Mammary epithelial cell (primary cell): Measurements from ENCODE around the gene ABTB2.

Experiments used
- EZH2 ChIP-seq: IDR thresholded peaks from 2 replicates; pipeline ENCODE4 v1.6.1; 2012; ENCODE audit warnings: low read length, inconsistent platforms, borderline replicate concordance
- TF ChIP-seq, protein P1 (sequence below), 2 donors: IDR thresholded peaks in 1 of 2; conservative IDR thresholded peaks in 1 of 2; 2 replicates each; pipeline ENCODE4 v1.5.1; 2011 to 2012; ENCODE audit warnings: inconsistent platforms in 2 of 2, low read length in 2 of 2, mild to moderate bottlenecking in 2 of 2, control low read depth in 1 of 2, low read depth in 1 of 2; ENCODE audit not compliant: insufficient read depth in 1 of 2; ENCODE audit errors: extremely low read depth in 1 of 2

DNA sequence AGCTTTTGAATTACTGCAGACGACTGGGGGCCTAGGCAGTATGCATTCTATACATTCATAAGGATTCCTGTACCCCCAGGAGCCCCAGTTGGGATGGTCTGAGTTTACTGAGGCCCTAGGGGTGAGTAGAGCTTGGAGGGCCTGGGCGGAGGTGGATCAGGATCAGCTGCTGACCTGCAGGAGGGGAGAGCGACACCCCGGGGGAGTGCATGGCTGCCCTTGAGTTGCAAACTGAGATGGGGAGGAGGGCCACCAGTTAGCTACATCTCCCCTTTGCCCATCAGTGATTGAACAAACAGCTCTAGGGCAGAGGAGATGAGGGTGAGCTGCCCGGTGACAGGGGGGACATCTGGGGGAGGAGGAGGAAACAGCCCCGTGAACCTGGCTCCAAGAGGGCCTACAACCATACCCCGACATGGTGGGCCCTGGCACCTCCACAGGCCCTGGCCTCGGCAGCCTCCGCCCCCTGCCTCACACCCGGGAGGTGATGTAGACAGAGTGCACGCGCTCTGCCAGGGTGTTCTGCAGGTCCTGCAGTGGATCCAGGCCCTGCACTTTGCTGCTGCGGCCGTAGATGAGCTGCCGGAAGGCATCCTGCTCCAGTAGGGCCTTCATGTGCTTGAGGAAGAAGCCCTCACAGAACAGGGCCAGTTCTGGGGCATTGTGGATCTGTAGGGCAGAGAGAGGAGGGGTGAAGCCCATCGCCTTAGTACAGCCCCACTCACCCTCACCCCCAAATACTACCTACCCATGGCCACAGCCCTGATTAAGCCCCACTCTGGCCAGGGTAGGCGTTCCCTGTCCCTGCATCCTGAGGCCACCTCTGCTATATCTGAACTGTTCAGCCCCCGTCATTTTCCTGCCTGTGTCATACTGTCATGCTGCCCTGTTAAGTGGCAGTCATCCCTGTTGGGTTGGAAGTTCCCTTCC lies 205.6 kb downstream of the ABTB2 start:
- TF ChIP-seq, protein P1, sequence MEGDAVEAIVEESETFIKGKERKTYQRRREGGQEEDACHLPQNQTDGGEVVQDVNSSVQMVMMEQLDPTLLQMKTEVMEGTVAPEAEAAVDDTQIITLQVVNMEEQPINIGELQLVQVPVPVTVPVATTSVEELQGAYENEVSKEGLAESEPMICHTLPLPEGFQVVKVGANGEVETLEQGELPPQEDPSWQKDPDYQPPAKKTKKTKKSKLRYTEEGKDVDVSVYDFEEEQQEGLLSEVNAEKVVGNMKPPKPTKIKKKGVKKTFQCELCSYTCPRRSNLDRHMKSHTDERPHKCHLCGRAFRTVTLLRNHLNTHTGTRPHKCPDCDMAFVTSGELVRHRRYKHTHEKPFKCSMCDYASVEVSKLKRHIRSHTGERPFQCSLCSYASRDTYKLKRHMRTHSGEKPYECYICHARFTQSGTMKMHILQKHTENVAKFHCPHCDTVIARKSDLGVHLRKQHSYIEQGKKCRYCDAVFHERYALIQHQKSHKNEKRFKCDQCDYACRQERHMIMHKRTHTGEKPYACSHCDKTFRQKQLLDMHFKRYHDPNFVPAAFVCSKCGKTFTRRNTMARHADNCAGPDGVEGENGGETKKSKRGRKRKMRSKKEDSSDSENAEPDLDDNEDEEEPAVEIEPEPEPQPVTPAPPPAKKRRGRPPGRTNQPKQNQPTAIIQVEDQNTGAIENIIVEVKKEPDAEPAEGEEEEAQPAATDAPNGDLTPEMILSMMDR (conservative IDR thresholded peaks at IDR 0.05 in 1 of 2, IDR thresholded peaks at IDR 0.05 in 1 of 2; ENCODE audit: extremely low read depth in 1 of 2, insufficient read depth in 1 of 2, low read depth in 1 of 2, low read length in 2 of 2) = no peak
- TF ChIP-seq EZH2 = no peak
